GM23338 (cell line): ENCODE measurements around the gene MUC6.

Experiments used
- CREB1 ChIP-seq: fragments of 250-450 bp; sonication (Bioruptor Pico); IDR thresholded peaks from 2 replicates; pipeline ENCODE4 v1.5.0; 2020; ENCODE audit warnings: low read depth, mild to moderate bottlenecking, moderate library complexity
- EZH2 ChIP-seq: fragments of 200-600 bp; sonication (generic); IDR thresholded peaks from one replicate; pipeline ENCODE4 v1.8.0; 2017; ENCODE audit warnings: antibody characterized with exemption, mild to moderate bottlenecking, low read depth; ENCODE audit not compliant: unreplicated experiment
- EZH2phosphoT487 ChIP-seq: fragments of 200-600 bp; sonication (generic); IDR thresholded peaks from one replicate; pipeline ENCODE4 v1.8.1; 2018; ENCODE audit warnings: antibody characterized with exemption; ENCODE audit not compliant: unreplicated experiment
- JUNB ChIP-seq: IDR thresholded peaks from one replicate; pipeline ENCODE4 v1.6.1; 2016; ENCODE audit warnings: antibody characterized with exemption; ENCODE audit not compliant: unreplicated experiment
- POLR2AphosphoS5 ChIP-seq: IDR thresholded peaks from 2 replicates; pipeline ENCODE4 v1.6.1; 2016; ENCODE audit warnings: antibody characterized with exemption, low read depth
- TF ChIP-seq, protein P1 (sequence below), 2 experiments: fragments of 200-600 bp in 1 of 2; sonication (generic) in 1 of 2; conservative IDR thresholded peaks; 2 replicates each; pipeline versions ENCODE4 v1.5.1 to v1.6.1; 2016 to 2017; ENCODE audit warnings: antibody characterized with exemption in 2 of 2, low read depth in 2 of 2, mild to moderate bottlenecking in 2 of 2, moderate library complexity in 1 of 2
- TF ChIP-seq, protein P2 (sequence below): IDR thresholded peaks from one replicate; pipeline ENCODE4 v1.6.1; 2018; ENCODE audit warnings: antibody characterized with exemption; ENCODE audit not compliant: unreplicated experiment
- TF ChIP-seq, protein P3 (sequence below): IDR thresholded peaks from 2 replicates; pipeline ENCODE4 v1.6.1; 2016; ENCODE audit warnings: antibody characterized with exemption

DNA sequence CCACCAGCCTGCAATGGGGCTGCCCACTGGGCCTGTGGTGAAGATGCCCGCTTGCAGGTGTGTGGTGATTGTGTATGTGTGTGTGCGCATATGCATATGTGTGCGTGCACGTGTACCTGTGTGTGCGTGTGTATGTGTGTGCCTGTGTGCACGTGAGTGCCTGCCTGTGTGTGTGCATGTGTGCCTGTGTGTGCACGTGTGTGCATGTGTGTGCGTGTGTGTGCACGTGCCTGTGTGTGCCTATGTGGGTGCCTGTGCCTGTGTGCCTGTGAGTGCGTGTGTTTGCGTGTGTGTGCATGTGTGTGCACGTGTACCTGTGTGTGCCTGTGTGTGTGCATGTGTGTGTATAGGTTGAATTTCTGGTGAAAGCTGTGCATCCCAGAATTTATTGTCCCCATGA is 2.4 kb upstream of the MUC6 start:
- TF ChIP-seq, protein P1, sequence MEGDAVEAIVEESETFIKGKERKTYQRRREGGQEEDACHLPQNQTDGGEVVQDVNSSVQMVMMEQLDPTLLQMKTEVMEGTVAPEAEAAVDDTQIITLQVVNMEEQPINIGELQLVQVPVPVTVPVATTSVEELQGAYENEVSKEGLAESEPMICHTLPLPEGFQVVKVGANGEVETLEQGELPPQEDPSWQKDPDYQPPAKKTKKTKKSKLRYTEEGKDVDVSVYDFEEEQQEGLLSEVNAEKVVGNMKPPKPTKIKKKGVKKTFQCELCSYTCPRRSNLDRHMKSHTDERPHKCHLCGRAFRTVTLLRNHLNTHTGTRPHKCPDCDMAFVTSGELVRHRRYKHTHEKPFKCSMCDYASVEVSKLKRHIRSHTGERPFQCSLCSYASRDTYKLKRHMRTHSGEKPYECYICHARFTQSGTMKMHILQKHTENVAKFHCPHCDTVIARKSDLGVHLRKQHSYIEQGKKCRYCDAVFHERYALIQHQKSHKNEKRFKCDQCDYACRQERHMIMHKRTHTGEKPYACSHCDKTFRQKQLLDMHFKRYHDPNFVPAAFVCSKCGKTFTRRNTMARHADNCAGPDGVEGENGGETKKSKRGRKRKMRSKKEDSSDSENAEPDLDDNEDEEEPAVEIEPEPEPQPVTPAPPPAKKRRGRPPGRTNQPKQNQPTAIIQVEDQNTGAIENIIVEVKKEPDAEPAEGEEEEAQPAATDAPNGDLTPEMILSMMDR (conservative IDR thresholded peaks at IDR 0.05; ENCODE audit: low read depth in 2 of 2), result no peak
- TF ChIP-seq, protein P2, sequence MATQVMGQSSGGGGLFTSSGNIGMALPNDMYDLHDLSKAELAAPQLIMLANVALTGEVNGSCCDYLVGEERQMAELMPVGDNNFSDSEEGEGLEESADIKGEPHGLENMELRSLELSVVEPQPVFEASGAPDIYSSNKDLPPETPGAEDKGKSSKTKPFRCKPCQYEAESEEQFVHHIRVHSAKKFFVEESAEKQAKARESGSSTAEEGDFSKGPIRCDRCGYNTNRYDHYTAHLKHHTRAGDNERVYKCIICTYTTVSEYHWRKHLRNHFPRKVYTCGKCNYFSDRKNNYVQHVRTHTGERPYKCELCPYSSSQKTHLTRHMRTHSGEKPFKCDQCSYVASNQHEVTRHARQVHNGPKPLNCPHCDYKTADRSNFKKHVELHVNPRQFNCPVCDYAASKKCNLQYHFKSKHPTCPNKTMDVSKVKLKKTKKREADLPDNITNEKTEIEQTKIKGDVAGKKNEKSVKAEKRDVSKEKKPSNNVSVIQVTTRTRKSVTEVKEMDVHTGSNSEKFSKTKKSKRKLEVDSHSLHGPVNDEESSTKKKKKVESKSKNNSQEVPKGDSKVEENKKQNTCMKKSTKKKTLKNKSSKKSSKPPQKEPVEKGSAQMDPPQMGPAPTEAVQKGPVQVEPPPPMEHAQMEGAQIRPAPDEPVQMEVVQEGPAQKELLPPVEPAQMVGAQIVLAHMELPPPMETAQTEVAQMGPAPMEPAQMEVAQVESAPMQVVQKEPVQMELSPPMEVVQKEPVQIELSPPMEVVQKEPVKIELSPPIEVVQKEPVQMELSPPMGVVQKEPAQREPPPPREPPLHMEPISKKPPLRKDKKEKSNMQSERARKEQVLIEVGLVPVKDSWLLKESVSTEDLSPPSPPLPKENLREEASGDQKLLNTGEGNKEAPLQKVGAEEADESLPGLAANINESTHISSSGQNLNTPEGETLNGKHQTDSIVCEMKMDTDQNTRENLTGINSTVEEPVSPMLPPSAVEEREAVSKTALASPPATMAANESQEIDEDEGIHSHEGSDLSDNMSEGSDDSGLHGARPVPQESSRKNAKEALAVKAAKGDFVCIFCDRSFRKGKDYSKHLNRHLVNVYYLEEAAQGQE, result no peak
- TF ChIP-seq EZH2 (no peak), POLR2AphosphoS5 (no peak), JUNB (no peak), CREB1 (no peak), EZH2phosphoT487 (no peak)
- TF ChIP-seq, protein P3, sequence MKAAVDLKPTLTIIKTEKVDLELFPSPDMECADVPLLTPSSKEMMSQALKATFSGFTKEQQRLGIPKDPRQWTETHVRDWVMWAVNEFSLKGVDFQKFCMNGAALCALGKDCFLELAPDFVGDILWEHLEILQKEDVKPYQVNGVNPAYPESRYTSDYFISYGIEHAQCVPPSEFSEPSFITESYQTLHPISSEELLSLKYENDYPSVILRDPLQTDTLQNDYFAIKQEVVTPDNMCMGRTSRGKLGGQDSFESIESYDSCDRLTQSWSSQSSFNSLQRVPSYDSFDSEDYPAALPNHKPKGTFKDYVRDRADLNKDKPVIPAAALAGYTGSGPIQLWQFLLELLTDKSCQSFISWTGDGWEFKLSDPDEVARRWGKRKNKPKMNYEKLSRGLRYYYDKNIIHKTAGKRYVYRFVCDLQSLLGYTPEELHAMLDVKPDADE, result no peak
